ENCODE data around the gene TESPA1.

GRCh38 chr12:55024575-55024974 is 40.0 kb upstream of the TESPA1 start:
- TF ChIP-seq POLR2A (IDR thresholded peaks at IDR 0.05; ENCODE audit: low read length) (no peak), GATA1 (IDR thresholded peaks at IDR 0.05; ENCODE audit: low read depth, low read length) (no peak)

All from erythroblast (primary cell).